Panc1 (cell line): ENCODE data around the gene TSPYL1.

Experiments used
- CTCF ChIP-seq: fragments of 450-650 bp; IDR thresholded peaks from 2 replicates; pipeline ENCODE4 v1.5.1; 2017; ENCODE audit warnings: mild to moderate bottlenecking
- POLR2AphosphoS5 ChIP-seq: IDR thresholded peaks from 2 replicates; pipeline ENCODE4 v1.6.1; 2012; ENCODE audit warnings: mild to moderate bottlenecking, low read depth, low read length, moderate library complexity

DNA sequence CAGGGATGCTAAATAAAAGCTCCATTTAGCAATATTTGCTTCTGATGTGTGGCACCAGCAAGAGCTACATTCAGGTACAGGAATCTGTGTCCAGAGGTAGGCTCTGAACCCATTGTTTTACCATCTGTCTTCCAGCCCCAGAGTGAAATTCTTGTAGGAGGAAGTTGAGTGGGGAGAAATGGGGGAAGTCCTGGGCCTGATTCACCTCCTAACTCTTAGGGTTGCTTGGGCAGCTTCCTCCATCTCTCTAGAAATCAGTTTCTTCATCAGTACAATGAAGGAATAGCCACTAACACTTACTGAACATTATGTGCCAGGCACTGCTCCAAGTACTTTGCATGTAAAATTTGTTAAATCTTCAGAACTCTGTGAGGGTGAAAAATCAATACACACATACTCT, 35.1 kb upstream of the TSPYL1 start:
- TF ChIP-seq CTCF (no peak), POLR2AphosphoS5 (no peak)
